WTC11 (cell line): Measurements from ENCODE around the gene RBM20. TPM values are rescaled to one million over a fixed set of nuclear protein-coding genes. Genes with fewer than 3 reads are reported as not detected.

Source experiments
- ATAC-seq: fragments of 200-7000 bp; cut with Tn5 transposase; 2 replicates; pipeline ENCODE4 v1.10.0; 2021; ENCODE audit warnings: mild to moderate bottlenecking, moderate library complexity
- CTCF ChIA-PET: fragments of 300-600 bp; sonication (Branson Sonifier 250); formaldehyde crosslinking; loops from one replicate; lab custom pipeline; 2021; ENCODE audit warnings: antibody characterized with exemption; lab: Charles Lee
- POLR2A ChIA-PET: fragments of 350-600 bp; sonication (Branson Sonifier 250); formaldehyde crosslinking; loops from one replicate; lab custom pipeline; 2021; ENCODE audit warnings: antibody characterized with exemption; lab: Charles Lee
- DNase-seq: peaks from one replicate; pipeline ENCODE4 v3.0.0; 2021; ENCODE audit warnings: low spot score
- H3K27ac Mint-ChIP-seq: 2 replicates; pipeline ENCODE4 v1.8.0; 2021; ENCODE audit warnings: mixed read lengths
- H3K27me3 Mint-ChIP-seq: 2 replicates; pipeline ENCODE4 v1.8.0; 2021; ENCODE audit warnings: low read depth, mild to moderate bottlenecking, moderate library complexity, mixed read lengths
- H3K36me3 Mint-ChIP-seq: 2 replicates; pipeline ENCODE4 v1.8.0; 2021; ENCODE audit warnings: mixed read lengths
- H3K4me1 Mint-ChIP-seq: 2 replicates; pipeline ENCODE4 v1.8.0; 2022; ENCODE audit warnings: mixed read lengths
- H3K4me3 Mint-ChIP-seq: 2 replicates; pipeline ENCODE4 v1.8.0; 2021; ENCODE audit warnings: mild to moderate bottlenecking, moderate library complexity, mixed read lengths
- H3K9me3 Mint-ChIP-seq: 2 replicates; pipeline ENCODE4 v1.8.0; 2021; ENCODE audit warnings: mixed read lengths
- AR ChIP-seq: fragments of 250-450 bp; sonication (Bioruptor Pico); IDR thresholded peaks from 2 replicates; pipeline ENCODE4 v1.9.0; 2021; ENCODE audit warnings: mild to moderate bottlenecking
- ARID4B ChIP-seq: sonication (generic); formaldehyde crosslinking; IDR thresholded peaks from 2 replicates; pipeline ENCODE4 v1.8.0; 2023; ENCODE audit warnings: missing genetic modification reagents, mild to moderate bottlenecking, borderline replicate concordance
- ATF1 ChIP-seq: sonication (generic); formaldehyde crosslinking; IDR thresholded peaks from 2 replicates; pipeline ENCODE4 v1.8.1; 2023; ENCODE audit warnings: mild to moderate bottlenecking, moderate library complexity, missing genetic modification reagents
- ATF3 ChIP-seq: sonication (generic); formaldehyde crosslinking; conservative IDR thresholded peaks from 2 replicates; pipeline ENCODE4 v1.8.1; 2022; ENCODE audit warnings: mild to moderate bottlenecking, missing genetic modification reagents
- E2F1 ChIP-seq: sonication (generic); formaldehyde crosslinking; IDR thresholded peaks from 2 replicates; pipeline ENCODE4 v1.8.0; 2022; ENCODE audit warnings: mild to moderate bottlenecking, missing genetic modification reagents
- EMX1 ChIP-seq: fragments of 250-450 bp; sonication (Bioruptor Pico); IDR thresholded peaks from 2 replicates; pipeline ENCODE4 v1.8.0; 2021; ENCODE audit warnings: mild to moderate bottlenecking
- ERG ChIP-seq: fragments of 250-450 bp; sonication (Bioruptor Pico); IDR thresholded peaks from 2 replicates; pipeline ENCODE4 v1.8.0; 2021; ENCODE audit warnings: mild to moderate bottlenecking
- ESRRA ChIP-seq: sonication (generic); formaldehyde crosslinking; IDR thresholded peaks from 2 replicates; pipeline ENCODE4 v1.8.1; 2022; ENCODE audit warnings: mild to moderate bottlenecking, missing genetic modification reagents, borderline replicate concordance
- ETV6 ChIP-seq: sonication (generic); formaldehyde crosslinking; IDR thresholded peaks from 2 replicates; pipeline ENCODE4 v1.8.1; 2022; ENCODE audit warnings: mild to moderate bottlenecking, missing genetic modification reagents
- FOXK1 ChIP-seq: sonication (generic); formaldehyde crosslinking; IDR thresholded peaks from 2 replicates; pipeline ENCODE4 v1.8.0; 2022; ENCODE audit warnings: mild to moderate bottlenecking, moderate library complexity, missing genetic modification reagents
- GABPB1 ChIP-seq: sonication (generic); formaldehyde crosslinking; IDR thresholded peaks from 2 replicates; pipeline ENCODE4 v1.8.1; 2023; ENCODE audit warnings: mild to moderate bottlenecking, missing genetic modification reagents
- JUN ChIP-seq: sonication (generic); formaldehyde crosslinking; IDR thresholded peaks from 2 replicates; pipeline ENCODE4 v1.8.0; 2023; ENCODE audit warnings: mild to moderate bottlenecking, missing genetic modification reagents
- MAX ChIP-seq: sonication (generic); formaldehyde crosslinking; IDR thresholded peaks from 2 replicates; pipeline ENCODE4 v1.8.0; 2022; ENCODE audit warnings: mild to moderate bottlenecking, missing genetic modification reagents
- MXD4 ChIP-seq: fragments of 250-450 bp; sonication (Bioruptor Pico); IDR thresholded peaks from 2 replicates; pipeline ENCODE4 v1.8.0; 2021; ENCODE audit warnings: mild to moderate bottlenecking, moderate library complexity, borderline replicate concordance
- NR2C2 ChIP-seq: sonication (generic); formaldehyde crosslinking; IDR thresholded peaks from 2 replicates; pipeline ENCODE4 v1.8.0; 2022; ENCODE audit warnings: mild to moderate bottlenecking, missing genetic modification reagents
- PREB ChIP-seq: sonication (generic); formaldehyde crosslinking; IDR thresholded peaks from 2 replicates; pipeline ENCODE4 v1.8.1; 2022; ENCODE audit warnings: mild to moderate bottlenecking, missing genetic modification reagents, moderate library complexity, borderline replicate concordance
- TCF7 ChIP-seq: sonication (generic); formaldehyde crosslinking; IDR thresholded peaks from 2 replicates; pipeline ENCODE4 v1.8.0; 2022; ENCODE audit warnings: mild to moderate bottlenecking, low read depth, missing genetic modification reagents, moderate library complexity
- TEAD1 ChIP-seq: sonication (generic); formaldehyde crosslinking; IDR thresholded peaks from 2 replicates; pipeline ENCODE4 v1.8.0; 2022; ENCODE audit warnings: mild to moderate bottlenecking, missing genetic modification reagents
- TEAD4 ChIP-seq: sonication (generic); formaldehyde crosslinking; IDR thresholded peaks from 2 replicates; pipeline ENCODE4 v1.8.0; 2022; ENCODE audit warnings: mild to moderate bottlenecking, missing genetic modification reagents
- ZNF138 ChIP-seq: sonication (generic); formaldehyde crosslinking; conservative IDR thresholded peaks from 2 replicates; pipeline ENCODE4 v1.8.1; 2022; ENCODE audit warnings: mild to moderate bottlenecking, moderate library complexity, missing genetic modification reagents
- ZNF232 ChIP-seq: sonication (generic); formaldehyde crosslinking; IDR thresholded peaks from 2 replicates; pipeline ENCODE4 v1.8.0; 2022; ENCODE audit warnings: mild to moderate bottlenecking, missing genetic modification reagents
- ZNF425 ChIP-seq: fragments of 250-450 bp; sonication (Bioruptor Pico); conservative IDR thresholded peaks from 2 replicates; pipeline ENCODE4 v1.9.0; 2021; ENCODE audit warnings: mild to moderate bottlenecking
- ZNF671 ChIP-seq: fragments of 250-450 bp; sonication (Bioruptor Pico); IDR thresholded peaks from 2 replicates; pipeline ENCODE4 v1.8.0; 2021; ENCODE audit warnings: mild to moderate bottlenecking
- total RNA-seq: library from RNA; stranded (reverse); gene quantifications from 3 replicates; pipeline ENCODE4 v1.2.3, GENCODE V29; 2021

RBM20 gene
- total RNA-seq, 1 experiment from 2014 or later = 0.52 TPM

GRCh38 chr10:110881247-110881646, 237.1 kb downstream of the RBM20 start:
- ChIA-PET POLR2A (no interaction called here), CTCF (interaction anchor here (0.6 kb wide), 1 partner anchor 26 kb away, joined by 4 read pairs; no protein-coding TSS in a partner anchor)
- H3K4me1 Mint-ChIP-seq = no peaks in the 10 kb centered on the region
- peak overlapping the region; percentile 33; the same call in 1 of the 2 replicates for H3K27ac Mint-ChIP-seq
- H3K27me3 Mint-ChIP-seq = no peaks in the 10 kb centered on the region
- no peak overlapping the region for H3K4me3 Mint-ChIP-seq
- no peaks in the 10 kb centered on the region for H3K9me3 Mint-ChIP-seq
- DNase-seq = no peak
- TF ChIP-seq ETV6 (CRISPR knock-in tag) (no peak), ARID4B (no peak), FOXK1 (CRISPR knock-in tag) (no peak), NR2C2 (CRISPR knock-in tag) (no peak), ATF3 (CRISPR knock-in tag) (no peak), MAX (no peak), ESRRA (CRISPR knock-in tag) (no peak), ATF1 (CRISPR knock-in tag) (no peak), EMX1 (CRISPR knock-in tag) (no peak), GABPB1 (no peak), JUN (no peak), TEAD4 (no peak), E2F1 (no peak), ZNF138 (CRISPR knock-in tag) (no peak), TEAD1 (CRISPR knock-in tag) (no peak), ERG (CRISPR knock-in tag) (no peak), ZNF425 (no peak)
- ATAC-seq = no peak
- H3K36me3 Mint-ChIP-seq = peaks cover 8% of the 10 kb centered on the region

- DNase-seq = no peak
- H3K4me1 Mint-ChIP-seq = no peaks in the 10 kb centered on the region
- H3K27me3 Mint-ChIP-seq = no peaks in the 10 kb centered on the region
- H3K36me3 Mint-ChIP-seq = peaks cover 8% of the 10 kb centered on the region
- no peak overlapping the region for H3K27ac Mint-ChIP-seq
- ATAC-seq = no peak
- no peak overlapping the region for H3K4me3 Mint-ChIP-seq
- POLR2A ChIA-PET = no interaction called here
- no peaks in the 10 kb centered on the region for H3K9me3 Mint-ChIP-seq
- CTCF ChIA-PET = no interaction called here
- TF ChIP-seq PREB (CRISPR knock-in tag) (no peak), GABPB1 (no peak), AR (CRISPR knock-in tag) (no peak), ZNF671 (CRISPR knock-in tag) (no peak), ATF1 (CRISPR knock-in tag) (no peak), MXD4 (CRISPR knock-in tag) (no peak), TCF7 (CRISPR knock-in tag) (no peak), ZNF232 (CRISPR knock-in tag) (no peak)
Observed at GRCh38 chr10:110881905-110882304, 237.8 kb downstream of the RBM20 start.
